Measurements from ENCODE around the gene CHD3. TPM values are rescaled to one million over a fixed set of nuclear protein-coding genes. Genes with fewer than 3 reads are reported as not detected.

The CHD3 gene
- total and polyA plus RNA-seq, 10 of the 15 experiments (the other 5 are each of a cell fraction or from before 2014, with no cell fraction given) = 1.4 to 86.8 (median 39.1) TPM

DNA sequence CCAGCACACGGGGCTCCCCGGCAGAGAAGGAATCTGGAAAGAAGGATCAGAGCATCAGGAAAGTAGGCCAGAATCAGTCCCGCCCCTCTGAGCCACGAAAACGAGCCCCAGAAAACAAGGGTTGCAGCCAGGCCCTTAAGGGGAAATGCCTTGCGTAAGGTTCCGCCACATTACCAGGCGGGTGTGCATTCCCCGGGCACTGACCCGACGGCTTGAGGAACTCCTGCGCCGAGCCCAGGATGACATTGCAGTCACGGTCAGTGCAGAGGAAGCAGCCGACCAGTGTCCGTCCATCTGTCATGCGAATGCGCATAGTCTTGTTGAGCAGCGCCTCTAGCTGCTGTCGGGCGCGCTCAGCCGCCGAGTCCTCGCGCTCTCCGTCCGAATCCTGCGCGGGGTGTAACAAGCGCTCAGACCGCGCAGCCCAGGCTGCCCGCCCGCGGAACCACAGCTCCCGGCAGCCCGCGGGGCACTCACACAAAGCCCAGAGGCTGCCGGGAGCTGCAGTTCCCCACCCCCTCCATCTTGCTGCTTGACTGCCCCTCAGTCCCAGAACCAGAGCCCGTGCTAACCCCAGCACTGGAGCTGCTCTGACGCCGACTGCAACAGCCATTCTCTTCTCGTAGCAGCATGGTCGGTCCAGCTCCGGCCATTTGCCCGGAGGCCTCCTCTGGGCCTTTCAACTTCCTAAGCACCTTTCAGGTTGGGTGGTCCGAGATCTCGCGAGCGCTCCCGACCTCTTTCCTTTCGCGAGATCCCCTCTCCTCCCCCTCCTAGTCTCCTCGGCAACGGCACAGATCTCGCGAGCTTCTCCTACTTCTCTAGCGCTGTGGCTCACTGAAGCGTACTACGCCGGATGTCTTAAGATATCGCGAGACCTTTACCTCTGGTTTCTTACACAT lies 31.5 kb upstream of the CHD3 start, which contains the start of gene NAA38 (continued):
- no peak for TF ChIP-seq MEF2A (IDR thresholded peaks at IDR 0.05; ENCODE audit: insufficient read depth, low read depth, low read length)
- TF ChIP-seq FOXM1 (IDR thresholded peaks at IDR 0.05; ENCODE audit: low read depth, low read length) = no peak; the same call in 1 of the 2 replicates
- TF ChIP-seq, protein P1, sequence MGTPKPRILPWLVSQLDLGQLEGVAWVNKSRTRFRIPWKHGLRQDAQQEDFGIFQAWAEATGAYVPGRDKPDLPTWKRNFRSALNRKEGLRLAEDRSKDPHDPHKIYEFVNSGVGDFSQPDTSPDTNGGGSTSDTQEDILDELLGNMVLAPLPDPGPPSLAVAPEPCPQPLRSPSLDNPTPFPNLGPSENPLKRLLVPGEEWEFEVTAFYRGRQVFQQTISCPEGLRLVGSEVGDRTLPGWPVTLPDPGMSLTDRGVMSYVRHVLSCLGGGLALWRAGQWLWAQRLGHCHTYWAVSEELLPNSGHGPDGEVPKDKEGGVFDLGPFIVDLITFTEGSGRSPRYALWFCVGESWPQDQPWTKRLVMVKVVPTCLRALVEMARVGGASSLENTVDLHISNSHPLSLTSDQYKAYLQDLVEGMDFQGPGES (IDR thresholded peaks at IDR 0.05) = no peak
- TF ChIP-seq TCF7 (IDR thresholded peaks at IDR 0.05; ENCODE audit: borderline replicate concordance) = no peak
- no peak for TF ChIP-seq NR2C2 (IDR thresholded peaks at IDR 0.05; ENCODE audit: borderline replicate concordance, control insufficient read depth, insufficient read length, low read depth)
- TF ChIP-seq CEBPB (IDR thresholded peaks at IDR 0.05; ENCODE audit: borderline replicate concordance in 1 of 2, low read depth in 2 of 2, low read length in 2 of 2) = no peak
- TF ChIP-seq, protein P2, sequence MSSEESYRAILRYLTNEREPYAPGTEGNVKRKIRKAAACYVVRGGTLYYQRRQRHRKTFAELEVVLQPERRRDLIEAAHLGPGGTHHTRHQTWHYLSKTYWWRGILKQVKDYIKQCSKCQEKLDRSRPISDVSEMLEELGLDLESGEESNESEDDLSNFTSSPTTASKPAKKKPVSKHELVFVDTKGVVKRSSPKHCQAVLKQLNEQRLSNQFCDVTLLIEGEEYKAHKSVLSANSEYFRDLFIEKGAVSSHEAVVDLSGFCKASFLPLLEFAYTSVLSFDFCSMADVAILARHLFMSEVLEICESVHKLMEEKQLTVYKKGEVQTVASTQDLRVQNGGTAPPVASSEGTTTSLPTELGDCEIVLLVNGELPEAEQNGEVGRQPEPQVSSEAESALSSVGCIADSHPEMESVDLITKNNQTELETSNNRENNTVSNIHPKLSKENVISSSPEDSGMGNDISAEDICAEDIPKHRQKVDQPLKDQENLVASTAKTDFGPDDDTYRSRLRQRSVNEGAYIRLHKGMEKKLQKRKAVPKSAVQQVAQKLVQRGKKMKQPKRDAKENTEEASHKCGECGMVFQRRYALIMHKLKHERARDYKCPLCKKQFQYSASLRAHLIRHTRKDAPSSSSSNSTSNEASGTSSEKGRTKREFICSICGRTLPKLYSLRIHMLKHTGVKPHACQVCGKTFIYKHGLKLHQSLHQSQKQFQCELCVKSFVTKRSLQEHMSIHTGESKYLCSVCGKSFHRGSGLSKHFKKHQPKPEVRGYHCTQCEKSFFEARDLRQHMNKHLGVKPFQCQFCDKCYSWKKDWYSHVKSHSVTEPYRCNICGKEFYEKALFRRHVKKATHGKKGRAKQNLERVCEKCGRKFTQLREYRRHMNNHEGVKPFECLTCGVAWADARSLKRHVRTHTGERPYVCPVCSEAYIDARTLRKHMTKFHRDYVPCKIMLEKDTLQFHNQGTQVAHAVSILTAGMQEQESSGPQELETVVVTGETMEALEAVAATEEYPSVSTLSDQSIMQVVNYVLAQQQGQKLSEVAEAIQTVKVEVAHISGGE (CRISPR knock-in tag; IDR thresholded peaks at IDR 0.05) = no peak
- TF ChIP-seq CBX5 (IDR thresholded peaks at IDR 0.05; ENCODE audit: low read depth) = 0 out of 2 replicates have a peak, but pooled peaks have one; percentile 17
- TF ChIP-seq SUZ12 (IDR thresholded peaks at IDR 0.05; ENCODE audit: unreplicated experiment) = no peak
- no peak for TF ChIP-seq SMAD1 (IDR thresholded peaks at IDR 0.05; ENCODE audit: low read depth, partially characterized antibody)
- TF ChIP-seq NFIC (IDR thresholded peaks at IDR 0.05; ENCODE audit: low read depth, low read length) = 0 out of 2 replicates have a peak, but pooled peaks have one; percentile 40
- TF ChIP-seq EP300 (IDR thresholded peaks at IDR 0.05; ENCODE audit: borderline replicate concordance in 1 of 2, control insufficient read depth in 1 of 2, low read depth in 2 of 2, low read length in 2 of 2) = no peak
- no peak for TF ChIP-seq KDM1A (IDR thresholded peaks at IDR 0.05; ENCODE audit: borderline replicate concordance)
- no peak for TF ChIP-seq MYB (IDR thresholded peaks at IDR 0.05; ENCODE audit: borderline replicate concordance, low read depth, low read length)
- no peak for TF ChIP-seq CHD4 (IDR thresholded peaks at IDR 0.05)
- no peak for TF ChIP-seq NFYB (IDR thresholded peaks at IDR 0.05; ENCODE audit: insufficient read depth, low read depth, low read length)
- 0 out of 2 replicates have a peak, but pooled peaks have one; percentile 13 for TF ChIP-seq SMC3 (IDR thresholded peaks at IDR 0.05; ENCODE audit: borderline replicate concordance, low read length)
- TF ChIP-seq EED (IDR thresholded peaks at IDR 0.05; ENCODE audit: low read depth) = no peak
- no peak for TF ChIP-seq WRNIP1 (IDR thresholded peaks at IDR 0.05; ENCODE audit: borderline replicate concordance, low read depth, low read length)
- peak; percentile 36; the same call in 1 of the 3 replicates for TF ChIP-seq POU2F2 (IDR thresholded peaks at IDR 0.05; ENCODE audit: borderline replicate concordance, low read depth, low read length)
- TF ChIP-seq RB1 (IDR thresholded peaks at IDR 0.05; ENCODE audit: borderline replicate concordance) = no peak; the same call in 1 of the 2 replicates
- TF ChIP-seq SMAD5 (IDR thresholded peaks at IDR 0.05; ENCODE audit: low read depth) = no peak
- TF ChIP-seq, protein P3, sequence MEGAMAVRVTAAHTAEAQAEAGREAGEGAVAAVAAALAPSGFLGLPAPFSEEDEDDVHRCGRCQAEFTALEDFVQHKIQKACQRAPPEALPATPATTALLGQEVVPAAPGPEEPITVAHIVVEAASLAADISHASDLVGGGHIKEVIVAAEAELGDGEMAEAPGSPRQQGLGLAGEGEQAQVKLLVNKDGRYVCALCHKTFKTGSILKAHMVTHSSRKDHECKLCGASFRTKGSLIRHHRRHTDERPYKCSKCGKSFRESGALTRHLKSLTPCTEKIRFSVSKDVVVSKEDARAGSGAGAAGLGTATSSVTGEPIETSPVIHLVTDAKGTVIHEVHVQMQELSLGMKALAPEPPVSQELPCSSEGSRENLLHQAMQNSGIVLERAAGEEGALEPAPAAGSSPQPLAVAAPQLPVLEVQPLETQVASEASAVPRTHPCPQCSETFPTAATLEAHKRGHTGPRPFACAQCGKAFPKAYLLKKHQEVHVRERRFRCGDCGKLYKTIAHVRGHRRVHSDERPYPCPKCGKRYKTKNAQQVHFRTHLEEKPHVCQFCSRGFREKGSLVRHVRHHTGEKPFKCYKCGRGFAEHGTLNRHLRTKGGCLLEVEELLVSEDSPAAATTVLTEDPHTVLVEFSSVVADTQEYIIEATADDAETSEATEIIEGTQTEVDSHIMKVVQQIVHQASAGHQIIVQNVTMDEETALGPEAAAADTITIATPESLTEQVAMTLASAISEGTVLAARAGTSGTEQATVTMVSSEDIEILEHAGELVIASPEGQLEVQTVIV (IDR thresholded peaks at IDR 0.05; ENCODE audit: borderline replicate concordance, partially characterized antibody) = no peak

All from GM12878 (cell line).